K562 (cell line): Measurements from ENCODE around the gene MVP. TPM values are rescaled to one million over a fixed set of nuclear protein-coding genes. Genes with fewer than 3 reads are reported as not detected.
A peak's percentile ranks its signal among the peaks of the same experiment; 100 is the strongest.

Experiments
- BCOR ChIP-seq: fragments of 450-650 bp; IDR thresholded peaks from 2 replicates; pipeline ENCODE4 v1.6.1; 2016
- BRD4 ChIP-seq: fragments of 200-600 bp; sonication (generic); IDR thresholded peaks from 2 replicates; pipeline ENCODE4 v1.6.1; 2017; ENCODE audit warnings: inconsistent platforms
- CAMTA2 ChIP-seq: fragments of 250-450 bp; sonication (Bioruptor Pico); conservative IDR thresholded peaks from 2 replicates; pipeline ENCODE4 v1.5.1; 2022
- CBX8 ChIP-seq: fragments of 200-600 bp; sonication (generic); IDR thresholded peaks from 2 replicates; pipeline ENCODE4 v1.6.1; 2012; ENCODE audit warnings: borderline replicate concordance, mixed run types, low read depth, mild to moderate bottlenecking, moderate library complexity, mixed read lengths, low read length, control low read depth, inconsistent platforms; ENCODE audit not compliant: poor library complexity, severe bottlenecking; ENCODE audit errors: extremely low read depth
- CHD1 ChIP-seq: fragments of 200-600 bp; sonication (generic); IDR thresholded peaks from one replicate; pipeline ENCODE4 v1.6.1; 2012; ENCODE audit warnings: mild to moderate bottlenecking, moderate library complexity, low read length, inconsistent platforms
- CHD2 ChIP-seq: IDR thresholded peaks from 2 replicates; pipeline ENCODE4 v1.6.1; 2011; ENCODE audit warnings: low read depth, low read length
- CTBP1 ChIP-seq: fragments of 450-650 bp; IDR thresholded peaks from 2 replicates; pipeline ENCODE4 v1.6.1; 2016; ENCODE audit warnings: borderline replicate concordance
- ETV5 ChIP-seq: sonication (generic); formaldehyde crosslinking; IDR thresholded peaks from 2 replicates; pipeline ENCODE4 v1.4.0; 2020; ENCODE audit warnings: low read depth, mild to moderate bottlenecking, missing genetic modification reagents
- FOXA1 ChIP-seq: fragments of 450-650 bp; IDR thresholded peaks from 2 replicates; pipeline ENCODE4 v1.6.1; 2016; ENCODE audit warnings: mild to moderate bottlenecking, borderline replicate concordance
- HEY1 ChIP-seq: fragments of 250-450 bp; sonication (Bioruptor Pico); IDR thresholded peaks from 2 replicates; pipeline ENCODE4 v1.5.0; 2020; ENCODE audit warnings: mild to moderate bottlenecking, moderate library complexity, borderline replicate concordance
- MTA1 ChIP-seq: fragments of 450-650 bp; IDR thresholded peaks from 2 replicates; pipeline ENCODE4 v1.6.1; 2017; ENCODE audit warnings: borderline replicate concordance
- NFIX ChIP-seq: fragments of 250-450 bp; sonication (Bioruptor Pico); IDR thresholded peaks from 2 replicates; pipeline ENCODE4 v1.4.0; 2020; ENCODE audit warnings: low read depth, mild to moderate bottlenecking, moderate library complexity
- PTRF ChIP-seq: fragments of 450-650 bp; IDR thresholded peaks from 2 replicates; pipeline ENCODE4 v1.6.1; 2016; ENCODE audit warnings: mild to moderate bottlenecking, missing genetic modification characterization, missing compliant biosample characterization
- PYGO2 ChIP-seq: fragments of 450-650 bp; IDR thresholded peaks from 2 replicates; pipeline ENCODE4 v1.6.1; 2016; ENCODE audit warnings: mild to moderate bottlenecking, missing genetic modification characterization, moderate library complexity, missing compliant biosample characterization
- RBM14 ChIP-seq: fragments of 200-400 bp; formaldehyde crosslinking; IDR thresholded peaks from 2 replicates; pipeline ENCODE4 v1.6.1; 2018; ENCODE audit warnings: low read depth, mild to moderate bottlenecking, low read length, moderate library complexity, borderline replicate concordance; ENCODE audit not compliant: insufficient read depth
- WHSC1 ChIP-seq: IDR thresholded peaks from one replicate; pipeline ENCODE4 v1.6.1; 2012; ENCODE audit warnings: low read length, control low read depth, inconsistent platforms
- ZC3H11A ChIP-seq: IDR thresholded peaks from 2 replicates; pipeline ENCODE4 v1.6.1; 2012; ENCODE audit warnings: low read depth, low read length, improper control_type of control experiment
- ZKSCAN3 ChIP-seq: fragments of 250-450 bp; sonication (Bioruptor Pico); IDR thresholded peaks from 2 replicates; pipeline ENCODE4 v1.4.0; 2020
- ZNF174 ChIP-seq: fragments of 250-450 bp; sonication (Bioruptor Pico); IDR thresholded peaks from 2 replicates; pipeline ENCODE4 v1.4.0; 2020; ENCODE audit warnings: mild to moderate bottlenecking
- ZNF324 ChIP-seq: fragments of 250-450 bp; sonication (Bioruptor Pico); IDR thresholded peaks from 2 replicates; pipeline ENCODE4 v1.4.0; 2020; ENCODE audit warnings: mild to moderate bottlenecking
- ZNF354B ChIP-seq: fragments of 250-450 bp; sonication (Bioruptor Pico); IDR thresholded peaks from 2 replicates; pipeline ENCODE4 v1.4.0; 2020
- ZNF41 ChIP-seq: fragments of 250-450 bp; sonication (Bioruptor Pico); conservative IDR thresholded peaks from 2 replicates; pipeline ENCODE4 v1.4.0; 2020; ENCODE audit warnings: mild to moderate bottlenecking
- ZNF592 ChIP-seq: fragments of 450-650 bp; IDR thresholded peaks from 2 replicates; pipeline ENCODE4 v1.6.1; 2017; ENCODE audit warnings: antibody characterized with exemption, mild to moderate bottlenecking
- ZNF79 ChIP-seq: fragments of 250-450 bp; sonication (Bioruptor Pico); IDR thresholded peaks from 2 replicates; pipeline ENCODE4 v1.4.0; 2020; ENCODE audit warnings: low read depth, mild to moderate bottlenecking, moderate library complexity
- polyA plus RNA-seq, 8 experiments: library from polyadenylated mRNA; depleted of rRNA in 4 of 8; stranded (reverse) in 5 of 8; unstranded in 3 of 8; fragments of >200 nt; fragmentation: Nextera tagmentation in 2 of 8; fragmentation: Illumina TruSeq in 1 of 8; extraction: Ambion mirVana in 2 of 8; extraction: Trizol in 1 of 8; gene quantifications; 2 replicates each; pipeline versions ENCODE4 v1.2.1 to v1.2.3, GENCODE V29; 2011 to 2014; ENCODE audit warnings: inconsistent platforms in 1 of 8, missing spikeins in 1 of 8
- total RNA-seq, 7 experiments: library from RNA; depleted of rRNA in 6 of 7; stranded (reverse); fragments of >200 nt in 6 of 7; fragmentation: Illumina TruSeq in 2 of 7; extraction: Trizol in 2 of 7; gene quantifications; 2 replicates each; pipeline versions ENCODE4 v1.2.1 to v1.2.3, GENCODE V29; 2011 to 2021; ENCODE audit warnings: low replicate concordance in 1 of 7
- TF ChIP-seq, protein P1 (sequence below): fragments of 250-450 bp; sonication (Bioruptor Pico); IDR thresholded peaks from 2 replicates; pipeline ENCODE4 v1.8.0; 2021; ENCODE audit warnings: moderate library complexity, mild to moderate bottlenecking, inconsistent platforms
- TF ChIP-seq, protein P2 (sequence below): fragments of 450-650 bp; IDR thresholded peaks from 2 replicates; pipeline ENCODE4 v1.6.1; 2016; ENCODE audit warnings: antibody characterized with exemption

The MVP gene
- total and polyA plus RNA-seq, 9 of the 15 experiments (the other 6 are each of a cell fraction or from before 2014, with no cell fraction given): 0.39 to 1.9 (median 0.76) TPM; not detected in 2

GRCh38 chr16:29862884-29863668, 42.8 kb downstream of the MVP start, which contains the start of gene CDIPT (continued):
- TF ChIP-seq CBX8 (no peak), ZNF41 (CRISPR knock-in tag) (no peak), ZNF354B (CRISPR knock-in tag) (no peak), BRD4 (no peak), NFIX (CRISPR knock-in tag) (no peak), WHSC1 (no peak), MTA1 (no peak), CTBP1 (peak; percentile 53), FOXA1 (no peak), ZC3H11A (no peak), RBM14 (no peak), PYGO2 (tag) (peak; percentile 56; the same call in 1 of the 2 replicates), ETV5 (CRISPR knock-in tag) (no peak), CHD1 (no peak), ZNF592 (no peak; the same call in 1 of the 2 replicates), ZNF79 (no peak), CHD2 (no peak), ZKSCAN3 (CRISPR knock-in tag) (no peak), CAMTA2 (CRISPR knock-in tag) (no peak), BCOR (0 out of 2 replicates have a peak, but pooled peaks have one; percentile 6), ZNF174 (CRISPR knock-in tag) (no peak), HEY1 (CRISPR knock-in tag) (peak; percentile 59; the same call in 1 of the 2 replicates), PTRF (tag) (no peak), ZNF324 (CRISPR knock-in tag) (no peak)
- TF ChIP-seq, protein P1, sequence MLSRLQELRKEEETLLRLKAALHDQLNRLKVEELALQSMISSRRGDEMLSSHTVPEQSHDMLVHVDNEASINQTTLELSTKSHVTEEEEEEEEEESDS (CRISPR knock-in tag): no peak
- TF ChIP-seq, protein P2, sequence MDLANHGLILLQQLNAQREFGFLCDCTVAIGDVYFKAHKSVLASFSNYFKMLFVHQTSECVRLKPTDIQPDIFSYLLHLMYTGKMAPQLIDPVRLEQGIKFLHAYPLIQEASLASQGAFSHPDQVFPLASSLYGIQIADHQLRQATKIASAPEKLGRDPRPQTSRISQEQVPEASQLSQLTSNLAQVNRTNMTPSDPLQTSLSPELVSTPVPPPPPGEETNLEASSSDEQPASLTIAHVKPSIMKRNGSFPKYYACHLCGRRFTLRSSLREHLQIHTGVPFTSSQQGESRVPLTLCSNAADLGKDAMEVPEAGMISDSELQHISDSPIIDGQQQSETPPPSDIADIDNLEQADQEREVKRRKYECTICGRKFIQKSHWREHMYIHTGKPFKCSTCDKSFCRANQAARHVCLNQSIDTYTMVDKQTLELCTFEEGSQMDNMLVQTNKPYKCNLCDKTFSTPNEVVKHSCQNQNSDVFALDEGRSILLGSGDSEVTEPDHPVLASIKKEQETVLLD: 0 out of 2 replicates have a peak, but pooled peaks have one; percentile 32
